Thymus (tissue), 11 donors: ENCODE results near the gene SLC25A4. TPM values are rescaled to one million over a fixed set of nuclear protein-coding genes. Genes with fewer than 3 reads are reported as not detected.

ENCODE experiments used
- DNase-seq, 9 donors: peaks; one replicate each; pipeline ENCODE4 v3.0.0-alpha.2; 2013; ENCODE audit warnings: low spot score in 9 of 9, low read depth in 6 of 9, missing footprints in 1 of 9
- H3K27ac ChIP-seq, 2 donors: one replicate each; pipeline ENCODE4 v1.5.1; 2013; ENCODE audit warnings: control low read depth in 1 of 2, low read depth in 1 of 2, low read length in 1 of 2, mild to moderate bottlenecking in 1 of 2, moderate library complexity in 1 of 2
- H3K27me3 ChIP-seq, 2 donors: one replicate each; pipeline ENCODE4 v1.5.1; 2013; ENCODE audit warnings: low read length in 1 of 2; ENCODE audit not compliant: control insufficient read depth in 2 of 2, insufficient read depth in 1 of 2
- H3K36me3 ChIP-seq, 2 donors: one replicate each; pipeline ENCODE4 v1.5.1; 2013; ENCODE audit warnings: low read length in 1 of 2, mild to moderate bottlenecking in 1 of 2, moderate library complexity in 1 of 2; ENCODE audit not compliant: control insufficient read depth in 2 of 2, insufficient read depth in 2 of 2
- H3K4me1 ChIP-seq, 2 donors: one replicate each; pipeline ENCODE4 v1.5.1; 2013; ENCODE audit warnings: low read length in 2 of 2; ENCODE audit not compliant: control insufficient read depth in 2 of 2, insufficient read depth in 2 of 2
- H3K4me3 ChIP-seq, 2 donors: one replicate each; pipeline ENCODE4 v1.5.1; 2013; ENCODE audit warnings: low read length in 2 of 2, control low read depth in 1 of 2, mild to moderate bottlenecking in 1 of 2
- H3K9me3 ChIP-seq, 2 donors: one replicate each; pipeline ENCODE4 v1.5.1; 2013; ENCODE audit warnings: low read length in 1 of 2, mild to moderate bottlenecking in 1 of 2; ENCODE audit not compliant: control insufficient read depth in 2 of 2, insufficient read depth in 1 of 2
- WGBS: extraction: QIAGEN DNeasy Blood & Tissue Kit; methylation state at CpG from one replicate; pipeline ENCODE4 v1.1.7; 2013; 5-methylcytosine and 5-hydroxymethylcytosine counted together
- polyA plus RNA-seq: library from polyadenylated mRNA; stranded (reverse); fragments of 200-250 nt; gene quantifications from one replicate; pipeline ENCODE4 v1.2.3, GENCODE V29; 2013
- total RNA-seq: library from RNA; stranded (reverse); fragments of 120-200 nt; gene quantifications from one replicate; pipeline ENCODE4 v1.2.4, GENCODE V29; 2013
- donor health status: healthy.

Gene SLC25A4
- total and polyA plus RNA-seq, 2 donors: 5.7 to 15.0 TPM

GRCh38 chr4:185182239-185182638, 39.2 kb downstream of the SLC25A4 start:
- no peak overlapping the region for H3K4me3 ChIP-seq
- H3K27ac ChIP-seq: no peak overlapping the region
- no peak for DNase-seq
- H3K4me1 ChIP-seq: peaks cover 0 to 2% of the 10 kb centered on the region in 2 donors
- H3K27me3 ChIP-seq: no peaks in the 10 kb centered on the region
- no peaks in the 10 kb centered on the region for H3K9me3 ChIP-seq
- H3K36me3 ChIP-seq: no peaks in the 10 kb centered on the region
- WGBS: 90% methylated on average over 2 of the region's 2 CpGs

DNA sequence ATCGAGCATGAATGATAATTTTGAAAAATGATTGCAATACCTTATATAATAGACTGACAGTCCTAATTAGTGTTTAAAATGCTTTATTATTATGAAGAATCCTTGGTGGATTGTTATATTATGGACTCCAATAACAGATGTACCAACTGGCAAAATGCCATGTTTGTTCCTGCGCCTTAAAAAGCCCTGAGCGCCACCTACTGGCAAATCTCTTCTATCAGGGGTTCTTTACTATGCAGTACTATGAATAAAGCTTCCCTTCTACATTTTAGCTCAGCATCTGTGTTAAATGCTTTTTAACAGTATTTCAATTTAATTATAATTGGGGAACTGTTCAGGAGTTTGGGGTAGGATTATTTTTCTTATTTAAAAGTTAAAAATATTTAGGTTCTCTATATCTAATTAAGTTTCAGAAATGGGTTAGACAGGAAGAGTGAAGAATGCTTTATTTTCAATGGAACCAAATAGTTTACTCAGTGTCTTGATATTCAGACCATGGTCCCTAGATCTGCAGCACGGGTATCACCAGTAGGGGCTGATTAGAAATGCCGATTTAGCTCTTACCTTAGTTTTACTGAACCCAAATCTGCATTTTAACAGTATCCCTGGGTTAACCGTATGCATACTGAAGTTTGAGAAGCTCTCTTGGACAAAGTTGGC, 40.7 kb downstream of the SLC25A4 start:
- Histone ChIP-seq H3K27me3 (no peaks in the 10 kb centered on the region), H3K4me1 (no peaks in the 10 kb centered on the region), H3K4me3 (no peak overlapping the region), H3K27ac (no peak overlapping the region), H3K36me3 (peaks cover 0 to 2% of the 10 kb centered on the region in 2 donors), H3K9me3 (no peaks in the 10 kb centered on the region)
- WGBS: 56% methylated on average over 6 of the region's 6 CpGs
- peak in 7 of 9 donors; percentile 51 to 87 (median 75) for DNase-seq

GRCh38 chr4:185186769-185187168, 43.7 kb downstream of the SLC25A4 start:
- H3K27me3 ChIP-seq: no peaks in the 10 kb centered on the region
- no peak overlapping the region for H3K27ac ChIP-seq

DNA sequence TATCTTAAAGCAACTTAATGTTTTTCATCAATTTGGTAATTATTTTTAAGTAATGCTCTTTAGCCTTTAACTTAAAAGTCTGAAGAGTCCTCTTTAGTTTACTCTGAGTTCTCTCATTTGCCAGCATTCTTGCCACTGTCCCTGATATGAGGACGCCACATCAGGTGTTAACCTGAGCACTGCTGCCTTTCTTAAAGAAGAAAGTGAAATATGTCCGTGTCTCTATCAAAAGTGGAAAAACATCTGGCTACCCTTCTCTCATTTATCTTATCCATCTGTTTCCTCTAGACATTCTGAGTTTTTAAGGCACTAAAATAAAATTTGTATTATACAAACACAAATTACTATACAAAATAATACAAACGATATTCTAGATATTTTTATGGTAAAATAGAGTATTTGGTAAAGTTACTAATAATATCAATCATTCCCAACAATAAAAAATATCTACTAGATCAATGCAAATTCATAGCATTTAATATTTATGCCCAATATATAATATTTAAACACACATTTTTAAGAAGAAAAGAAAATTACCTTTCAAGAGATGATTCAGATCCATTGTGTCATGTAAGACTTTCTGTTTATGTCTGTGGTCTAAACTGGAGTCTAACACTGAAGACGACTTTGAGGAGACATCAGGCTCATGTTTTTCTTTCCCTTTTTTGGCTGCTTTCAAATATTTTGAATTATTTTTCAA, 46.7 kb downstream of the SLC25A4 start:
- Histone ChIP-seq H3K27ac (no peak overlapping the region), H3K4me1 (no peaks in the 10 kb centered on the region), H3K4me3 (no peak overlapping the region), H3K36me3 (peaks cover 3 to 9% of the 10 kb centered on the region in 2 donors), H3K27me3 (no peaks in the 10 kb centered on the region), H3K9me3 (no peaks in the 10 kb centered on the region)
- no peak for DNase-seq
- WGBS: 83% methylated on average over 4 of the region's 4 CpGs

More at GRCh38 chr4:185186769-185187168, 43.7 kb downstream of the SLC25A4 start:
- peaks cover 3 to 9% of the 10 kb centered on the region in 2 donors for H3K36me3 ChIP-seq
- no peak for DNase-seq
- no peaks in the 10 kb centered on the region for H3K4me1 ChIP-seq
- H3K4me3 ChIP-seq: no peak overlapping the region
- H3K9me3 ChIP-seq: no peaks in the 10 kb centered on the region
- 81% methylated on average over 3 of the region's 3 CpGs for WGBS

DNA sequence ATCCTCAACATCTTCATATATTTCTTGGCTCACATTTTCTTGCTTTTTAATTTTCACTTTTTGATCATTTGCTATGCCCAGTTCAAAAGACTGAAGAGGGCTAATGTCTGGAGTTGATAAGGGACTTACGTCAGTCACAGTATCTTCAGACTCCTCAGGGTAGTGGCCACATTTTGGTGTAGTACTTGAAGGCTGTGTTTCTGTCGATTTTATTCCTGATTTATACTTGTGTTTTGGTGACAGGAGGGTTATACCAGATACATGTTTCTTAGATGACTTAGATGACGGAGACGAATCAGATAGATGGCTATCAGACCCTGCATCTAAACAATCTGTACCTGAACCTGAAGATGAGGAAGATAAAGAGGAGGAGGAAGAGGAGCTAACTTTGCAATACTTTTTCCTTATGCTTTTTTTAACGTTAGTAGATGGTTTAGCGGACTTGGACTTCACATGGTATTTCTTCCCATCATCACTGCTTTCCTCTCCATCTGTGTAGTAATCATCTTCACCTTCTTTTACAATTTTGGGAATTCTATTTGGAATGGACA, 47.3 kb downstream of the SLC25A4 start:
- Histone ChIP-seq H3K4me3 (no peak overlapping the region), H3K36me3 (peaks cover 3 to 9% of the 10 kb centered on the region in 2 donors), H3K27ac (no peak overlapping the region), H3K4me1 (no peaks in the 10 kb centered on the region), H3K27me3 (no peaks in the 10 kb centered on the region), H3K9me3 (no peaks in the 10 kb centered on the region)
- no peak for DNase-seq
- 96% methylated on average over 6 of the region's 6 CpGs for WGBS

- Histone ChIP-seq H3K4me1 (no peaks in the 10 kb centered on the region), H3K27ac (no peak overlapping the region), H3K36me3 (peaks cover 3 to 9% of the 10 kb centered on the region in 2 donors), H3K9me3 (no peaks in the 10 kb centered on the region), H3K27me3 (no peaks in the 10 kb centered on the region), H3K4me3 (no peak overlapping the region)
- WGBS: 38% methylated on average over 1 of the region's 1 CpG
- no peak for DNase-seq
These were observed 49.0 kb downstream of the SLC25A4 start for GRCh38 chr4:185192059-185192458.

GRCh38 chr4:185194924-185195888, 52.1 kb downstream of the SLC25A4 start:
- WGBS: 97% methylated on average over 9 of the region's 9 CpGs
- Histone ChIP-seq H3K9me3 (no peaks in the 10 kb centered on the region), H3K27ac (no peak overlapping the region), H3K4me3 (no peak overlapping the region), H3K4me1 (no peaks in the 10 kb centered on the region), H3K36me3 (peaks cover 3 to 4% of the 10 kb centered on the region in 2 donors), H3K27me3 (no peaks in the 10 kb centered on the region)
- no peak for DNase-seq

- 98% methylated on average over 2 of the region's 2 CpGs for WGBS
- H3K4me1 ChIP-seq: no peaks in the 10 kb centered on the region
- H3K9me3 ChIP-seq: no peaks in the 10 kb centered on the region
- H3K27me3 ChIP-seq: no peaks in the 10 kb centered on the region
- H3K36me3 ChIP-seq: no peaks in the 10 kb centered on the region
- H3K27ac ChIP-seq: no peak overlapping the region
- DNase-seq: no peak
- H3K4me3 ChIP-seq: no peak overlapping the region
These were observed 53.4 kb downstream of the SLC25A4 start for GRCh38 chr4:185196437-185196836.
